GM15510 (cell line): Measurements from ENCODE around the gene SLX4.

Experiments
- POLR2A ChIP-seq: IDR thresholded peaks from 3 replicates; pipeline ENCODE4 v1.6.1; 2011; ENCODE audit warnings: borderline replicate concordance; ENCODE audit not compliant: insufficient read length; ENCODE audit errors: extremely low read depth

SLX4 gene

GRCh38 chr16:3532741-3533140 lies 78.7 kb downstream of the SLX4 start:
- TF ChIP-seq POLR2A: no peak
